Ishikawa (cell line): ENCODE results near the gene PPFIBP2.

Source experiments
- CEBPB ChIP-seq: IDR thresholded peaks from 2 replicates; pipeline ENCODE4 v1.6.1; 2012
- CREB1 ChIP-seq: IDR thresholded peaks from 2 replicates; pipeline ENCODE4 v1.6.1; 2012; ENCODE audit warnings: low read depth
- NFIC ChIP-seq: IDR thresholded peaks from 2 replicates; pipeline ENCODE4 v1.6.1; 2012
- RAD21 ChIP-seq: IDR thresholded peaks from 2 replicates; pipeline ENCODE4 v1.6.1; 2012; ENCODE audit warnings: low read depth
- REST ChIP-seq: IDR thresholded peaks from 2 replicates; pipeline ENCODE4 v1.6.1; 2012; ENCODE audit warnings: low read depth, mild to moderate bottlenecking
- TAF1 ChIP-seq: IDR thresholded peaks from 2 replicates; pipeline ENCODE4 v1.6.1; 2012; ENCODE audit warnings: low read depth, mild to moderate bottlenecking
- TCF12 ChIP-seq: IDR thresholded peaks from 2 replicates; pipeline ENCODE4 v1.6.1; 2012; ENCODE audit warnings: low read depth

GRCh38 chr11:7492253-7492652 is 21.5 kb upstream of the PPFIBP2 start:
- no peak for TF ChIP-seq CREB1
- TF ChIP-seq TCF12, result no peak
- TF ChIP-seq TAF1, result no peak
- TF ChIP-seq REST, result no peak
- TF ChIP-seq NFIC, result no peak
- no peak for TF ChIP-seq CEBPB
- TF ChIP-seq RAD21, result no peak
